Hepatocyte (in vitro differentiated cells): ENCODE results near the gene ADIPOR2. TPM values are rescaled to one million over a fixed set of nuclear protein-coding genes. Genes with fewer than 3 reads are reported as not detected.

ENCODE experiments used
- DNase-seq: peaks from one replicate; pipeline ENCODE4 v3.0.0-alpha.2; 2016; ENCODE audit warnings: low spot score
- H2AFZ ChIP-seq: fragments of 200-600 bp; sonication (generic); 2 replicates; pipeline ENCODE4 v1.6.0; 2016; ENCODE audit warnings: antibody characterized with exemption, mild to moderate bottlenecking
- H3K27ac ChIP-seq: fragments of 200-600 bp; sonication (generic); 2 replicates; pipeline ENCODE4 v1.5.1; 2016; ENCODE audit warnings: mild to moderate bottlenecking
- H3K27me3 ChIP-seq: fragments of 200-600 bp; sonication (generic); 2 replicates; pipeline ENCODE4 v1.6.1; 2016
- H3K36me3 ChIP-seq: fragments of 200-600 bp; sonication (generic); replicated peaks from 2 replicates; pipeline ENCODE4 v1.5.1; 2016; ENCODE audit warnings: low read depth; ENCODE audit not compliant: insufficient read depth
- H3K4me1 ChIP-seq: fragments of 200-600 bp; sonication (generic); 2 replicates; pipeline ENCODE4 v1.5.1; 2016; ENCODE audit warnings: mild to moderate bottlenecking, moderate library complexity; ENCODE audit not compliant: insufficient read depth
- H3K4me2 ChIP-seq: fragments of 200-600 bp; sonication (generic); 2 replicates; pipeline ENCODE4 v1.6.0; 2016
- H3K4me3 ChIP-seq: fragments of 200-600 bp; sonication (generic); 2 replicates; pipeline ENCODE4 v1.5.1; 2016; ENCODE audit warnings: mild to moderate bottlenecking
- H3K79me2 ChIP-seq: fragments of 200-600 bp; sonication (generic); 2 replicates; pipeline ENCODE4 v1.6.0; 2017; ENCODE audit warnings: mild to moderate bottlenecking
- H3K9me2 ChIP-seq: fragments of 200-600 bp; sonication (generic); replicated peaks from 2 replicates; pipeline ENCODE4 v1.6.0; 2017; ENCODE audit warnings: mild to moderate bottlenecking; ENCODE audit not compliant: insufficient read depth
- H3K9me3 ChIP-seq: fragments of 200-600 bp; sonication (generic); 2 replicates; pipeline ENCODE4 v1.5.1; 2016; ENCODE audit warnings: low read depth, mild to moderate bottlenecking
- H4K20me1 ChIP-seq: fragments of 200-600 bp; sonication (generic); 2 replicates; pipeline ENCODE4 v1.6.0; 2016; ENCODE audit warnings: mild to moderate bottlenecking; ENCODE audit not compliant: insufficient read depth, poor library complexity, severe bottlenecking
- CTCF ChIP-seq: fragments of 200-600 bp; sonication (generic); IDR thresholded peaks from 2 replicates; pipeline ENCODE4 v1.5.1; 2016; ENCODE audit warnings: antibody characterized with exemption, mild to moderate bottlenecking; ENCODE audit not compliant: poor library complexity
- EZH2 ChIP-seq: fragments of 200-600 bp; sonication (generic); IDR thresholded peaks from 2 replicates; pipeline ENCODE4 v1.6.1; 2016; ENCODE audit warnings: antibody characterized with exemption, mild to moderate bottlenecking, borderline replicate concordance
- EZH2phosphoT487 ChIP-seq: fragments of 200-600 bp; sonication (generic); IDR thresholded peaks from one replicate; pipeline ENCODE4 v1.6.1; 2018; ENCODE audit warnings: antibody characterized with exemption, mild to moderate bottlenecking, low read depth, moderate library complexity; ENCODE audit not compliant: unreplicated experiment, severe bottlenecking
- WGBS: methylation state at CpG from one replicate; pipeline ENCODE4 v1.1.6; 2016; ENCODE audit warnings: low lambda C conversion rate; ENCODE audit errors: missing lambda C conversion rate; 5-methylcytosine and 5-hydroxymethylcytosine counted together
- polyA plus RNA-seq: library from polyadenylated mRNA; unstranded; fragments of >200 nt; fragmentation: Nextera tagmentation; extraction: Ambion mirVana; gene quantifications from 2 replicates; pipeline ENCODE4 v1.2.1, GENCODE V29; 2016
- total RNA-seq: library from RNA; depleted of rRNA; stranded (reverse); fragments of >200 nt; gene quantifications from 2 replicates; pipeline ENCODE4 v1.2.3, GENCODE V29; 2014

The ADIPOR2 gene
- total and polyA plus RNA-seq, 2 experiments from 2014 or later = 10.4 to 47.3 TPM

- Histone ChIP-seq H3K4me1 (no peaks in the 10 kb centered on the region), H3K27me3 (peaks cover 28% of the 10 kb centered on the region), H3K4me2 (no peak overlapping the region), H3K4me3 (no peak overlapping the region), H3K79me2 (no peaks in the 10 kb centered on the region), H4K20me1 (no peaks in the 10 kb centered on the region), H3K27ac (no peak overlapping the region), H3K36me3 (no peaks in the 10 kb centered on the region), H2AFZ (no peak overlapping the region), H3K9me2 (no peaks in the 10 kb centered on the region), H3K9me3 (no peaks in the 10 kb centered on the region)
- no peak for TF ChIP-seq EZH2phosphoT487
- TF ChIP-seq EZH2 = no peak
- no peak for TF ChIP-seq CTCF
- whole genome bisulfite sequencing = 83% methylated on average over 14 of the region's 14 CpGs
- no peak for DNase-seq
Observed at GRCh38 chr12:1825382-1826102, 134.7 kb downstream of the ADIPOR2 start.

GRCh38 chr12:1826401-1826800 lies 135.5 kb downstream of the ADIPOR2 start:
- H3K4me2 ChIP-seq = no peak overlapping the region
- no peak overlapping the region for H3K4me3 ChIP-seq
- no peak for DNase-seq
- no peaks in the 10 kb centered on the region for H3K9me3 ChIP-seq
- no peaks in the 10 kb centered on the region for H3K36me3 ChIP-seq
- no peaks in the 10 kb centered on the region for H3K4me1 ChIP-seq
- TF ChIP-seq EZH2 = no peak
- no peak for TF ChIP-seq EZH2phosphoT487
- no peak for TF ChIP-seq CTCF
- no peaks in the 10 kb centered on the region for H3K79me2 ChIP-seq
- no peaks in the 10 kb centered on the region for H4K20me1 ChIP-seq
- no peak overlapping the region for H3K27ac ChIP-seq
- no peaks in the 10 kb centered on the region for H3K9me2 ChIP-seq
- WGBS = 81% methylated on average over 15 of the region's 15 CpGs
- H3K27me3 ChIP-seq = peaks cover 19% of the 10 kb centered on the region
- no peak overlapping the region for H2AFZ ChIP-seq

GRCh38 chr12:1826867-1827705 lies 136.2 kb downstream of the ADIPOR2 start:
- Histone ChIP-seq H3K4me1 (no peaks in the 10 kb centered on the region), H3K9me3 (no peaks in the 10 kb centered on the region), H3K79me2 (no peaks in the 10 kb centered on the region), H3K4me2 (no peak overlapping the region), H3K4me3 (no peak overlapping the region), H3K9me2 (no peaks in the 10 kb centered on the region), H4K20me1 (no peaks in the 10 kb centered on the region), H3K27ac (no peak overlapping the region), H3K27me3 (peaks cover 12% of the 10 kb centered on the region), H2AFZ (no peak overlapping the region), H3K36me3 (no peaks in the 10 kb centered on the region)
- no peak for TF ChIP-seq EZH2
- no peak for TF ChIP-seq EZH2phosphoT487
- TF ChIP-seq CTCF = no peak
- no peak for DNase-seq
- 78% methylated on average over 25 of the region's 25 CpGs for WGBS
